ENCODE data around the gene BLOC1S6. TPM values are rescaled to one million over a fixed set of nuclear protein-coding genes. Genes with fewer than 3 reads are reported as not detected.

BLOC1S6 gene
- total and polyA plus RNA-seq, 2 of the 13 experiments (the other 11 are each of a cell fraction or from before 2014, with no cell fraction given) = 11.8 to 44.3 TPM

- TF ChIP-seq ZNF607 (CRISPR knock-in tag; IDR thresholded peaks at IDR 0.05; ENCODE audit: borderline replicate concordance) (peak; percentile 91), PITX1 (CRISPR knock-in tag; IDR thresholded peaks at IDR 0.05) (no peak; the same call in 1 of the 2 replicates), SUZ12 (IDR thresholded peaks at IDR 0.05; ENCODE audit: low read depth, low read length) (no peak), TEAD3 (CRISPR knock-in tag; optimal IDR thresholded peaks at IDR 0.05; ENCODE audit: borderline replicate concordance) (peak; percentile 76), HNRNPL (IDR thresholded peaks at IDR 0.05; ENCODE audit: low read depth, low read length) (peak; percentile 70; the same call in 1 of the 2 replicates), ZNF574 (CRISPR knock-in tag; IDR thresholded peaks at IDR 0.05) (peak; percentile 93), EEA1 (CRISPR knock-in tag; IDR thresholded peaks at IDR 0.05; ENCODE audit: borderline replicate concordance) (no peak; the same call in 1 of the 2 replicates), TOPORS (CRISPR knock-in tag; IDR thresholded peaks at IDR 0.05) (peak; percentile 93; the same call in 1 of the 2 replicates), ZC3H13 (CRISPR knock-in tag; IDR thresholded peaks at IDR 0.05) (peak; percentile 68; the same call in 1 of the 2 replicates), GATAD1 (CRISPR knock-in tag; IDR thresholded peaks at IDR 0.05) (peak; percentile 96), NR2F2 (IDR thresholded peaks at IDR 0.05; ENCODE audit: borderline replicate concordance, low read depth) (no peak), ATF5 (CRISPR knock-in tag; IDR thresholded peaks at IDR 0.05; ENCODE audit: low read depth) (no peak), TEAD2 (CRISPR knock-in tag; IDR thresholded peaks at IDR 0.05) (no peak), NONO (IDR thresholded peaks at IDR 0.05) (no peak), NONO (CRISPR knock-in tag; conservative IDR thresholded peaks at IDR 0.05) (peak; percentile 99), PHF21A (CRISPR knock-in tag; IDR thresholded peaks at IDR 0.05) (peak; percentile 81), MZF1 (CRISPR knock-in tag; IDR thresholded peaks at IDR 0.05; ENCODE audit: borderline replicate concordance) (no peak), PAF1 (CRISPR knock-in tag; IDR thresholded peaks at IDR 0.05) (no peak), CHCHD3 (CRISPR knock-in tag; IDR thresholded peaks at IDR 0.05) (0 out of 2 replicates have a peak, but pooled peaks have one; percentile 73)
- TF ChIP-seq, protein P1, sequence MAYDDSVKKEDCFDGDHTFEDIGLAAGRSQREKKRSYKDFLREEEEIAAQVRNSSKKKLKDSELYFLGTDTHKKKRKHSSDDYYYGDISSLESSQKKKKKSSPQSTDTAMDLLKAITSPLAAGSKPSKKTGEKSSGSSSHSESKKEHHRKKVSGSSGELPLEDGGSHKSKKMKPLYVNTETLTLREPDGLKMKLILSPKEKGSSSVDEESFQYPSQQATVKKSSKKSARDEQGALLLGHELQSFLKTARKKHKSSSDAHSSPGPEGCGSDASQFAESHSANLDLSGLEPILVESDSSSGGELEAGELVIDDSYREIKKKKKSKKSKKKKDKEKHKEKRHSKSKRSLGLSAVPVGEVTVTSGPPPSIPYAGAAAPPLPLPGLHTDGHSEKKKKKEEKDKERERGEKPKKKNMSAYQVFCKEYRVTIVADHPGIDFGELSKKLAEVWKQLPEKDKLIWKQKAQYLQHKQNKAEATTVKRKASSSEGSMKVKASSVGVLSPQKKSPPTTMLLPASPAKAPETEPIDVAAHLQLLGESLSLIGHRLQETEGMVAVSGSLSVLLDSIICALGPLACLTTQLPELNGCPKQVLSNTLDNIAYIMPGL (CRISPR knock-in tag; IDR thresholded peaks at IDR 0.05; ENCODE audit: borderline replicate concordance in 1 of 2, low read depth in 1 of 2) = peak; percentile 96 to 98
- TF ChIP-seq, protein P2, sequence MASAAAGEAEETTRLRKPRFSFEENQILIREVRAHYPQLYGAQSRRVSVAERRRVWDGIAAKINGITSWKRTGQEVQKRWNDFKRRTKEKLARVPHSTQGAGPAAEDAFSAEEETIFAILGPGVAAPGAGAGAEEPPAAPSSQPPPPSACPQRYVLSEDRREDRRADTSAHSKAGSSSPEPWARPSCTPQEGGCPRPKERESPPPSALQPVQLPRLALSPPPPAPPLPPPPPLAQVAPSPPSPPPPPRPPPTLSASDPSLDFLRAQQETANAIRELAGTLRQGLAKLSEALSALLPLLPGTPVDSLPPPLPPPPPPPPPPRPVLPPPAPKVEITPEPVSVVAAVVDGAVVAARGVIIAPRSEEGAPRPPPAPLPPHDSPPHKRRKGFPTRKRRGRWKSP (CRISPR knock-in tag; IDR thresholded peaks at IDR 0.05) = peak; percentile 72
- TF ChIP-seq, protein P3, sequence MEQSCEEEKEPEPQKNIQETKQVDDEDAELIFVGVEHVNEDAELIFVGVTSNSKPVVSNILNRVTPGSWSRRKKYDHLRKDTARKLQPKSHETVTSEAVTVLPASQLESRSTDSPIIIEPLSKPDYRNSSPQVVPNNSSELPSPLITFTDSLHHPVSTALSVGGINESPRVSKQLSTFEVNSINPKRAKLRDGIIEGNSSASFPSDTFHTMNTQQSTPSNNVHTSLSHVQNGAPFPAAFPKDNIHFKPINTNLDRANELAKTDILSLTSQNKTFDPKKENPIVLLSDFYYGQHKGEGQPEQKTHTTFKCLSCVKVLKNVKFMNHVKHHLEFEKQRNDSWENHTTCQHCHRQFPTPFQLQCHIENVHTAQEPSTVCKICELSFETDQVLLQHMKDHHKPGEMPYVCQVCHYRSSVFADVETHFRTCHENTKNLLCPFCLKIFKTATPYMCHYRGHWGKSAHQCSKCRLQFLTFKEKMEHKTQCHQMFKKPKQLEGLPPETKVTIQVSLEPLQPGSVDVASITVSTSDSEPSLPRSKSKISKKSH (CRISPR knock-in tag; IDR thresholded peaks at IDR 0.05; ENCODE audit: borderline replicate concordance) = peak; percentile 87; the same call in 1 of the 2 replicates
Measured at GRCh38 chr15:45587095-45587862, at the start of gene BLOC1S6 (continued).

Measured in HepG2 (cell line).